Measurements from ENCODE around the gene SLC38A4. TPM values are rescaled to one million over a fixed set of nuclear protein-coding genes. Genes with fewer than 3 reads are reported as not detected.

SLC38A4 gene
- polyA plus RNA-seq, 1 of the 3 experiments (the other 2 are of a cell fraction) = 66.7 TPM

GRCh38 chr12:46749322-46749721, 76.5 kb downstream of the SLC38A4 start:
- H3K9me2 ChIP-seq = no peaks in the 10 kb centered on the region
- H3K9me3 ChIP-seq = no peaks in the 10 kb centered on the region; the same call in 1 of the 2 replicates
- no peak overlapping the region for H3K4me2 ChIP-seq
- TF ChIP-seq SMC3 (IDR thresholded peaks at IDR 0.05; ENCODE audit: low read depth, low read length) (no peak), YY1 (IDR thresholded peaks at IDR 0.05; ENCODE audit: low read depth) (no peak), REST (IDR thresholded peaks at IDR 0.05; ENCODE audit: low read depth, low read length) (no peak), FOSL2 (IDR thresholded peaks at IDR 0.05; ENCODE audit: borderline replicate concordance, low read depth) (no peak), GABPA (IDR thresholded peaks at IDR 0.05; ENCODE audit: low read depth) (no peak), USF1 (IDR thresholded peaks at IDR 0.05; ENCODE audit: borderline replicate concordance, low read depth) (no peak), GATA2 (CRISPR knock-in tag; IDR thresholded peaks at IDR 0.05) (no peak), RXRA (IDR thresholded peaks at IDR 0.05; ENCODE audit: borderline replicate concordance, low read depth) (no peak), SIN3A (IDR thresholded peaks at IDR 0.05; ENCODE audit: borderline replicate concordance, low read depth, low read length) (no peak), RCOR1 (IDR thresholded peaks at IDR 0.05; ENCODE audit: low read length) (no peak), ELF1 (IDR thresholded peaks at IDR 0.05) (no peak), MXI1 (IDR thresholded peaks at IDR 0.05; ENCODE audit: low read depth, low read length) (no peak), FOXJ3 (CRISPR knock-in tag; IDR thresholded peaks at IDR 0.05) (no peak), CTCF (IDR thresholded peaks at IDR 0.05) (no peak)
- no peaks in the 10 kb centered on the region for H4K20me1 ChIP-seq (ENCODE audit: insufficient read depth)
- POLR2A ChIA-PET = no interaction called here
- CTCF ChIA-PET = interaction anchor here (0.6 kb wide), 1 partner anchor 744 kb away, joined by 3 read pairs; no protein-coding TSS in a partner anchor
- H2AFZ ChIP-seq (ENCODE audit: low read depth) = no peak overlapping the region
- peaks cover 8% of the 10 kb centered on the region for H3F3A ChIP-seq (replicated peaks; ENCODE audit: insufficient read depth)
- 53% methylated on average over 4 of the region's 4 CpGs for WGBS (ENCODE audit: low lambda C conversion rate)
- H3K79me2 ChIP-seq (ENCODE audit: insufficient read depth) = no peaks in the 10 kb centered on the region
- H3K27me3 ChIP-seq (ENCODE audit: insufficient read depth) = no peaks in the 10 kb centered on the region
- no peak overlapping the region for H3K4me3 ChIP-seq (ENCODE audit: low read depth in 2 of 2, low read length in 1 of 2)
- H3K36me3 ChIP-seq (replicated peaks in 1 of 2; ENCODE audit: control insufficient read depth in 1 of 2, insufficient read depth in 2 of 2, low read length in 1 of 2) = no peaks in the 10 kb centered on the region
- no peaks in the 10 kb centered on the region; a peak in 1 of 4 replicates for H3K4me1 ChIP-seq (ENCODE audit: control insufficient read depth in 1 of 2, insufficient read depth in 2 of 2, low read depth in 1 of 2, low read length in 1 of 2)
- no peak overlapping the region for H3K9ac ChIP-seq
- DNase-seq = no peak
- no peak overlapping the region for H3K27ac ChIP-seq (ENCODE audit: low read depth in 2 of 2, low read length in 1 of 2)

Measured in SK-N-SH (cell line).